Calu3 (cell line): Measurements from ENCODE around the gene LRTM1. TPM values are rescaled to one million over a fixed set of nuclear protein-coding genes. Genes with fewer than 3 reads are reported as not detected.

Experiments used
- BruUV-seq: library from RNA; stranded (reverse); fragments of 400-500 nt; replicated peaks from 2 replicates; lab custom pipeline; 2021; lab: Mats Ljungman, UMichigan
- CTCF ChIA-PET: fragments of 300-600 bp; sonication (Branson Sonifier 250); formaldehyde crosslinking; loops from one replicate; lab custom pipeline; 2022; ENCODE audit warnings: antibody characterized with exemption; lab: Charles Lee
- DNase-seq: peaks from one replicate; pipeline ENCODE4 v3.0.0; 2022
- H3K27ac Mint-ChIP-seq: one replicate; pipeline ENCODE4 v1.8.0; 2022; ENCODE audit warnings: mixed read lengths; ENCODE audit not compliant: unreplicated experiment
- H3K27me3 Mint-ChIP-seq: one replicate; pipeline ENCODE4 v1.8.0; 2022; ENCODE audit warnings: mixed read lengths; ENCODE audit not compliant: unreplicated experiment
- H3K36me3 Mint-ChIP-seq: one replicate; pipeline ENCODE4 v1.8.0; 2022; ENCODE audit warnings: mild to moderate bottlenecking, moderate library complexity, mixed read lengths; ENCODE audit not compliant: insufficient read depth, unreplicated experiment
- H3K4me1 Mint-ChIP-seq: one replicate; pipeline ENCODE4 v1.8.0; 2022; ENCODE audit warnings: mild to moderate bottlenecking, low read depth, mixed read lengths; ENCODE audit not compliant: unreplicated experiment
- H3K4me3 Mint-ChIP-seq: one replicate; pipeline ENCODE4 v1.8.0; 2022; ENCODE audit warnings: mild to moderate bottlenecking, low read depth, moderate library complexity, mixed read lengths; ENCODE audit not compliant: unreplicated experiment
- H3K9me3 Mint-ChIP-seq: one replicate; pipeline ENCODE4 v1.8.0; 2022; ENCODE audit warnings: low read depth, mixed read lengths; ENCODE audit not compliant: unreplicated experiment
- intact Hi-C: fragments of 100-400 bp; cut with micrococcal nuclease; formaldehyde crosslinking; loops from one replicate; pipeline ENCODE4 v1.10.0; 2022; ENCODE audit not compliant: unreplicated experiment
- total RNA-seq: library from RNA; stranded (reverse); gene quantifications from 2 replicates; pipeline ENCODE4 v1.2.3, GENCODE V29; 2022
- TF ChIP-seq, protein P1 (sequence below): fragments of 200-600 bp; IDR thresholded peaks from one replicate; pipeline ENCODE4 v1.8.0; 2022; ENCODE audit warnings: antibody characterized with exemption; ENCODE audit not compliant: unreplicated experiment

The LRTM1 gene
- total RNA-seq, 1 experiment from 2014 or later: not detected

DNA sequence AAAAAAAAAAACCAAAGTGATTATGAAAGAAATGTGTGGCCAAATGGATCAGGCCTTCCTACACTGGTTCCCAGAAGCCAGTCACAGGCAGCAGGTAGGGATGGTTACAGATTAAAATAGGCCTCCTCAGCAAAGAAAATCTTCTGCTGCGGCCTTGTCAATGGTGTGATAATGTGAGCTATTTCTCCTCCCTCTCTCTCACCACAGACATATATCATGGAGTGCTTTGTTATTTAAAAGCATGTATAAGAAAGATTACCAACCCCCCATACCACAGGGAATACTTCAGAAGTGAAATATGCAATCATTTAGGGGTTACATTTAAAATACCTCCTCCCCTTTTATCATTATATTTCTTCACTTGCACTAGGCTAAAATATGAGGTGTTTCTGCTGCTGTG lies 32.2 kb upstream of the LRTM1 start:
- Mint-ChIP-seq H3K9me3 (no peaks in the 10 kb centered on the region), H3K27me3 (peaks cover 1% of the 10 kb centered on the region), H3K36me3 (no peaks in the 10 kb centered on the region), H3K4me1 (no peaks in the 10 kb centered on the region), H3K27ac (no peak overlapping the region), H3K4me3 (no peak overlapping the region)
- DNase-seq: no peak
- TF ChIP-seq, protein P1, sequence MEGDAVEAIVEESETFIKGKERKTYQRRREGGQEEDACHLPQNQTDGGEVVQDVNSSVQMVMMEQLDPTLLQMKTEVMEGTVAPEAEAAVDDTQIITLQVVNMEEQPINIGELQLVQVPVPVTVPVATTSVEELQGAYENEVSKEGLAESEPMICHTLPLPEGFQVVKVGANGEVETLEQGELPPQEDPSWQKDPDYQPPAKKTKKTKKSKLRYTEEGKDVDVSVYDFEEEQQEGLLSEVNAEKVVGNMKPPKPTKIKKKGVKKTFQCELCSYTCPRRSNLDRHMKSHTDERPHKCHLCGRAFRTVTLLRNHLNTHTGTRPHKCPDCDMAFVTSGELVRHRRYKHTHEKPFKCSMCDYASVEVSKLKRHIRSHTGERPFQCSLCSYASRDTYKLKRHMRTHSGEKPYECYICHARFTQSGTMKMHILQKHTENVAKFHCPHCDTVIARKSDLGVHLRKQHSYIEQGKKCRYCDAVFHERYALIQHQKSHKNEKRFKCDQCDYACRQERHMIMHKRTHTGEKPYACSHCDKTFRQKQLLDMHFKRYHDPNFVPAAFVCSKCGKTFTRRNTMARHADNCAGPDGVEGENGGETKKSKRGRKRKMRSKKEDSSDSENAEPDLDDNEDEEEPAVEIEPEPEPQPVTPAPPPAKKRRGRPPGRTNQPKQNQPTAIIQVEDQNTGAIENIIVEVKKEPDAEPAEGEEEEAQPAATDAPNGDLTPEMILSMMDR: no peak
- no TSS peak for BruUV-seq
- CTCF ChIA-PET: no interaction called here
- intact Hi-C loops: no loop called here

DNA sequence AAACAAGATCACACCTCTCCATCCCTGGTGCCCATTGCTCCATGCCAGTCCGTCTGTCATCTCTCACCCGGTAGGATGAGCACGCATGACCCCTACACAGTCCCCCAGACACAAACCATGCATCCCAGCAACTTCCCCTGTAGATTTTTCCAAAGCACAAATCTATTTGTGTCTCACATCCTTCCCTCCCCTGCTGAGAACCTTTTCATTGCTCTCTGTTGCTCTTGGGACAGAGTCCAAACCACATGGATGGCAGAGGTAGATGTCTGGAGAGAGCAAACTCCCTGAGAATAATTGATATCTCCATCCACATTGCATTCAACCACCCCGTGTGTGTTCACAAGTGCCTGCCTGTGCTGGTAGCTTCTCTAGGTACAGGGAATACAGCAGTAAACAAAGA lies 29.9 kb upstream of the LRTM1 start:
- no peaks in the 10 kb centered on the region for H3K27me3 Mint-ChIP-seq
- BruUV-seq: no TSS peak
- intact Hi-C loops: no loop called here
- H3K27ac Mint-ChIP-seq: no peak overlapping the region
- TF ChIP-seq, protein P1: no peak
- H3K36me3 Mint-ChIP-seq: no peaks in the 10 kb centered on the region
- CTCF ChIA-PET: no interaction called here
- no peak for DNase-seq
- peaks cover 3% of the 10 kb centered on the region for H3K9me3 Mint-ChIP-seq
- H3K4me3 Mint-ChIP-seq: no peak overlapping the region
- no peaks in the 10 kb centered on the region for H3K4me1 Mint-ChIP-seq

DNA sequence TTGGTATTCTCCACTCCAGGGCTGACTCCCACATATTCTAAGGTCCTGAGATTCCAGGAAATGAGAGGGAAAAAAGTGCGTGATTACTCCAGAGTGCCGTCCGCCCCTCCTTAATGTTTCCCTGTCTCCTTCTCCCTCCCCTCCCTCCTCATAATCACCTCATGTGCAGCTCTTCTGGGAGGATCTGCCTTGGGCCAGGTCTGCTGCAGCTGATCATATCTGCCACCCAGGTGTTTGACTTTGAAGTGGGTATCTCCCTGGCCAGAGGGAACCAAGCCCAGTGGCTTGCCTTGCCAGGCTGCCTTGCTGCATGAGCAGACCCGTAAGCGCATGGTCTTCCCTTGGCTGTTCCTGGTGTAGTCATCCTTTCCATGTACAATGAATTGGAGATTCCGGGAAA lies 28.1 kb upstream of the LRTM1 start:
- no TSS peak for BruUV-seq
- CTCF ChIA-PET: no interaction called here
- peaks cover 3% of the 10 kb centered on the region for H3K9me3 Mint-ChIP-seq
- no peaks in the 10 kb centered on the region for H3K27me3 Mint-ChIP-seq
- H3K4me1 Mint-ChIP-seq: no peaks in the 10 kb centered on the region
- H3K27ac Mint-ChIP-seq: no peak overlapping the region
- H3K36me3 Mint-ChIP-seq: no peaks in the 10 kb centered on the region
- DNase-seq: no peak
- TF ChIP-seq, protein P1: no peak
- H3K4me3 Mint-ChIP-seq: no peak overlapping the region
- intact Hi-C loops: no loop called here

DNA sequence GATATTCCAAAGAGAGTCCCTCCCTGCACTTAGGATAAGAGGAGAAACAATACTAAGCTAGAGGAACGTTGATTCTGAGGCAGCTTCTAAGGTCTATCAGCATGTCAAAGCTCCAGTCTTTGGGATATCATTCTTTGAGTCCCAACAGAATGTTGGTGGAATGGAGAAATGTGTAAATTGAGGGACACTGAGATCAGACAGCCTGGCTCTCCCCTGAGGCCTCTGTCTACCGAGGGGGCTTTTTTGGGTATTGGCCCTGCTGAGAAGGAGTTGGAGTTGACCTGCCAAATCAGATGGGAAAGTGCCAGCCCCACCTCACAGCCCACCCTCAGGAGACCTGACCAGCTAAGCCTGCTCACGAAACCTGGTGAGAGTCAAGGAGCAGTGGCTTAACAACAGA lies 27.6 kb upstream of the LRTM1 start:
- CTCF ChIA-PET: interaction anchor here (0.6 kb wide), 1 partner anchor 633 kb away, joined by 3 read pairs; no protein-coding TSS in a partner anchor
- H3K4me1 Mint-ChIP-seq: no peaks in the 10 kb centered on the region
- no TSS peak for BruUV-seq
- TF ChIP-seq, protein P1: no peak
- H3K36me3 Mint-ChIP-seq: no peaks in the 10 kb centered on the region
- H3K9me3 Mint-ChIP-seq: peaks cover 3% of the 10 kb centered on the region
- no peak overlapping the region for H3K27ac Mint-ChIP-seq
- H3K4me3 Mint-ChIP-seq: no peak overlapping the region
- no peaks in the 10 kb centered on the region for H3K27me3 Mint-ChIP-seq
- no peak for DNase-seq
- intact Hi-C loops: no loop called here
